ENCODE data around the gene ATRX. TPM values are rescaled to one million over a fixed set of nuclear protein-coding genes. Genes with fewer than 3 reads are reported as not detected.
"Not testable (repeated sequence)": the region's sequence is repeated elsewhere in the genome, so short reads cannot be mapped to it uniquely, and the experiment has no call there.

The ATRX gene
- total RNA-seq, 1 experiment from 2014 or later: 17.1 TPM

GRCh38 chrX:77743720-77744119 lies 42.3 kb downstream of the ATRX start:
- Histone ChIP-seq H3K4me3 (no peak overlapping the region), H3K27me3 (no peaks in the 10 kb centered on the region), H3K9me3 (no peaks in the 10 kb centered on the region), H3K36me3 (no peaks in the 10 kb centered on the region)
- DNase-seq: peak; percentile 3

- peak; percentile 72 for DNase-seq
- H3K36me3 ChIP-seq: no peaks in the 10 kb centered on the region
- H3K9me3 ChIP-seq: no peaks in the 10 kb centered on the region
- no peaks in the 10 kb centered on the region for H3K27me3 ChIP-seq
- H3K4me3 ChIP-seq: no peak overlapping the region
These were observed 43.1 kb downstream of the ATRX start for GRCh38 chrX:77742788-77743476.

GRCh38 chrX:77740376-77740905 lies 45.6 kb downstream of the ATRX start:
- Histone ChIP-seq H3K4me3 (no peak overlapping the region), H3K27me3 (no peaks in the 10 kb centered on the region), H3K9me3 (no peaks in the 10 kb centered on the region), H3K36me3 (no peaks in the 10 kb centered on the region)
- no peak for DNase-seq

- no peaks in the 10 kb centered on the region for H3K9me3 ChIP-seq
- DNase-seq: no peak
- no peaks in the 10 kb centered on the region for H3K27me3 ChIP-seq
- no peak overlapping the region for H3K4me3 ChIP-seq
- no peaks in the 10 kb centered on the region for H3K36me3 ChIP-seq
These were observed 52.7 kb downstream of the ATRX start for GRCh38 chrX:77733342-77733741.

GRCh38 chrX:77731821-77732419 lies 54.1 kb downstream of the ATRX start:
- Histone ChIP-seq H3K36me3 (no peaks in the 10 kb centered on the region), H3K27me3 (no peaks in the 10 kb centered on the region), H3K9me3 (no peaks in the 10 kb centered on the region), H3K4me3 (no peak overlapping the region)
- DNase-seq: no peak

- H3K9me3 ChIP-seq, H3K27me3 ChIP-seq, H3K36me3 ChIP-seq, DNase-seq, H3K4me3 ChIP-seq: not testable (repeated sequence)
These were observed 59.9 kb downstream of the ATRX start for GRCh38 chrX:77726095-77726494.

GRCh38 chrX:77723681-77724080 lies 62.3 kb downstream of the ATRX start:
- no peaks in the 10 kb centered on the region for H3K36me3 ChIP-seq
- DNase-seq: no peak
- no peaks in the 10 kb centered on the region for H3K9me3 ChIP-seq
- H3K27me3 ChIP-seq: no peaks in the 10 kb centered on the region
- no peak overlapping the region for H3K4me3 ChIP-seq

- peaks cover 4% of the 10 kb centered on the region for H3K36me3 ChIP-seq
- no peaks in the 10 kb centered on the region for H3K27me3 ChIP-seq
- H3K9me3 ChIP-seq: no peaks in the 10 kb centered on the region
- no peak for DNase-seq
- H3K4me3 ChIP-seq: no peak overlapping the region
These were observed 66.6 kb downstream of the ATRX start for GRCh38 chrX:77719388-77719787.

GRCh38 chrX:77704881-77705280 lies 81.1 kb downstream of the ATRX start:
- H3K4me3 ChIP-seq: no peak overlapping the region
- no peaks in the 10 kb centered on the region for H3K9me3 ChIP-seq
- DNase-seq: no peak
- no peaks in the 10 kb centered on the region; the same call in 1 of the 2 replicates for H3K36me3 ChIP-seq
- H3K27me3 ChIP-seq: no peaks in the 10 kb centered on the region

GRCh38 chrX:77698242-77698641 lies 87.8 kb downstream of the ATRX start:
- no peak for DNase-seq
- H3K27me3 ChIP-seq: no peaks in the 10 kb centered on the region
- H3K4me3 ChIP-seq: no peak overlapping the region
- peaks cover 8% of the 10 kb centered on the region for H3K36me3 ChIP-seq
- H3K9me3 ChIP-seq: no peaks in the 10 kb centered on the region

GRCh38 chrX:77694491-77694890 lies 91.5 kb downstream of the ATRX start:
- Histone ChIP-seq H3K27me3 (no peaks in the 10 kb centered on the region), H3K9me3 (no peaks in the 10 kb centered on the region), H3K4me3 (no peak overlapping the region), H3K36me3 (peaks cover 8% of the 10 kb centered on the region)
- DNase-seq: no peak

- no peaks in the 10 kb centered on the region for H3K27me3 ChIP-seq
- peaks cover 10% of the 10 kb centered on the region for H3K36me3 ChIP-seq
These were observed 92.4 kb downstream of the ATRX start for GRCh38 chrX:77693594-77693993.

GRCh38 chrX:77691916-77692315 lies 94.1 kb downstream of the ATRX start:
- H3K27me3 ChIP-seq: no peaks in the 10 kb centered on the region
- H3K36me3 ChIP-seq: peaks cover 15% of the 10 kb centered on the region
- H3K4me3 ChIP-seq: no peak overlapping the region
- DNase-seq: no peak
- no peaks in the 10 kb centered on the region for H3K9me3 ChIP-seq

More at GRCh38 chrX:77693594-77693993, 92.4 kb downstream of the ATRX start:
- DNase-seq: no peak
- H3K9me3 ChIP-seq: no peaks in the 10 kb centered on the region
- H3K4me3 ChIP-seq: no peak overlapping the region

- no peaks in the 10 kb centered on the region for H3K9me3 ChIP-seq
- no peak overlapping the region for H3K4me3 ChIP-seq
- H3K27me3 ChIP-seq: no peaks in the 10 kb centered on the region
- DNase-seq: no peak
- H3K36me3 ChIP-seq: peaks cover 17% of the 10 kb centered on the region
These were observed 96.6 kb downstream of the ATRX start for GRCh38 chrX:77689376-77689775.

GRCh38 chrX:77685683-77686082 lies 100.3 kb downstream of the ATRX start:
- DNase-seq, H3K9me3 ChIP-seq, H3K4me3 ChIP-seq, H3K27me3 ChIP-seq: not testable (repeated sequence)
- peaks cover 25% of the 10 kb centered on the region for H3K36me3 ChIP-seq

GRCh38 chrX:77679144-77679543 lies 106.9 kb downstream of the ATRX start:
- DNase-seq: no peak
- H3K36me3 ChIP-seq: peaks cover 14% of the 10 kb centered on the region
- no peak overlapping the region for H3K4me3 ChIP-seq
- H3K9me3 ChIP-seq: no peaks in the 10 kb centered on the region
- no peaks in the 10 kb centered on the region for H3K27me3 ChIP-seq

GRCh38 chrX:77675986-77676385 lies 110.0 kb downstream of the ATRX start:
- no peaks in the 10 kb centered on the region for H3K9me3 ChIP-seq
- H3K27me3 ChIP-seq: no peaks in the 10 kb centered on the region
- H3K4me3 ChIP-seq: no peak overlapping the region
- DNase-seq: no peak
- no peaks in the 10 kb centered on the region; the same call in 1 of the 2 replicates for H3K36me3 ChIP-seq
